ENCODE results near the gene EPS15.

GRCh38 chr1:51494138-51494830 is 24.8 kb downstream of the EPS15 start:
- TF ChIP-seq CTCF (IDR thresholded peaks at IDR 0.05) (no peak), POLR2A (IDR thresholded peaks at IDR 0.05) (no peak), POLR2AphosphoS5 (IDR thresholded peaks at IDR 0.05) (no peak)

Measured in transverse colon (tissue), 4 donors.